Bronchial epithelial cell (primary cell): Measurements from ENCODE around the gene SGCD. TPM values are rescaled to one million over a fixed set of nuclear protein-coding genes. Genes with fewer than 3 reads are reported as not detected.

Experiments
- DNase-seq: peaks from one replicate; pipeline ENCODE4 v3.0.0-alpha.2; 2010; ENCODE audit warnings: low read depth
- FAIRE-seq: peaks from 2 replicates; lab custom pipeline; 2011; peaks lifted over from hg19 to GRCh38; lab: Jason Lieb, UNC
- H3K27me3 ChIP-seq: 2 replicates; pipeline ENCODE4 v1.5.1; 2011; ENCODE audit warnings: low read length; ENCODE audit not compliant: control insufficient read depth, insufficient read depth
- H3K36me3 ChIP-seq: 2 replicates; pipeline ENCODE4 v1.5.1; 2011; ENCODE audit warnings: low read length; ENCODE audit not compliant: control insufficient read depth, insufficient read depth
- H3K4me3 ChIP-seq: 2 replicates; pipeline ENCODE4 v1.5.1; 2011; ENCODE audit warnings: mild to moderate bottlenecking, low read depth, low read length, control low read depth
- CTCF ChIP-seq: IDR thresholded peaks from 2 replicates; pipeline ENCODE4 v1.5.1; 2011; ENCODE audit warnings: mild to moderate bottlenecking, moderate library complexity, low read length, control low read depth, inconsistent platforms; ENCODE audit not compliant: insufficient read depth, severe bottlenecking
- total RNA-seq: library from RNA; depleted of rRNA; stranded (reverse); fragments of >200 nt; gene quantifications from 2 replicates; pipeline ENCODE4 v1.2.1, GENCODE V29; 2014

The SGCD gene
- total RNA-seq, 1 donor from 2014 or later, result under 0.01 TPM

- DNase-seq, result no peak
- H3K27me3 ChIP-seq, result no peaks in the 10 kb centered on the region
- no peaks in the 10 kb centered on the region for H3K36me3 ChIP-seq
- no peak for FAIRE-seq
- no peak overlapping the region for H3K4me3 ChIP-seq
- TF ChIP-seq CTCF, result no peak
Measured at GRCh38 chr5:156330141-156330870, 3.3 kb downstream of the SGCD start.

- DNase-seq (no peak), FAIRE-seq (no peak)
- H3K36me3 ChIP-seq, result no peaks in the 10 kb centered on the region
- TF ChIP-seq CTCF, result no peak
- H3K4me3 ChIP-seq, result no peak overlapping the region
- no peaks in the 10 kb centered on the region for H3K27me3 ChIP-seq
Measured at GRCh38 chr5:156331181-156331580, 4.2 kb downstream of the SGCD start.

DNA sequence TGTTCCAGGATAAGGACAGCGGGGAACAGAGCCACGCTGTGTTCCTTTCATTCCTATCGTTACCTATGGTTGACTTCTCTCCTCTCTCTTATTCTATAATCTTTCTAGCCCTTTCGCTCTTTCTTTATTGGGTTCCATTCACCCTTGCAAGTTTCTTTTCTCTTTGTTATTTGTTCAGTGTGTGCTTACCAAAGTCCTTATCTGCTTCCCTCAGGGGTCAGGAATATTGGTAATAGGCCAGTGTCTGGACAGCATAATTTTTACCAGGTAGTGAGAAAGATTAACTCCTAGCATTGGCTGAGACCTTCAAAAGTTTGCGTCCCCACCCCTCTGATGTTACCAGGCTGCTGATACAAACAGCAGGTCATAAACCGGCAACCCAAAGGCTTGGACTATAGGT is 4.9 kb downstream of the SGCD start:
- TF ChIP-seq CTCF, result no peak
- Histone ChIP-seq H3K27me3 (no peaks in the 10 kb centered on the region), H3K4me3 (no peak overlapping the region), H3K36me3 (no peaks in the 10 kb centered on the region)
- FAIRE-seq (no peak), DNase-seq (no peak)

DNA sequence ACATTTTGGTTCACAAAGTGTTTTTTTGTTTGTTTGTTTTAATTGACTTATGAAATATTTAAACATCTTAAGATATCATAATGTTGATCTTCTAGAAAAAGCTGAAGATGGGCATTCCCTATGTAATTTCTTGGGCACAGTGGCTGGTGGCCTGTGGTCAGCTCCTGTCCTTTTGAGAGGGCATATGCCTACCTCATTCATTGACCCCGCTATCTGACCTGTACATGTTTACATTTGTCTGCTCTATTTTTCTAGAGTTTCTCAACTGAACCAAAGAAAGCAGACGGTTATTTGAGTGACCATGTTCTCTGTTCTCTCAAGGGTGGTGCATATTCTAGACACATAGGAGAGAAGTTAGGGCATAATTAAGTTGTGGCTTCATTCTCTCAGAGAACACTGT is 5.3 kb downstream of the SGCD start:
- no peak for TF ChIP-seq CTCF
- peak; percentile 23 for FAIRE-seq

GRCh38 chr5:156339139-156339841 is 12.3 kb downstream of the SGCD start:
- FAIRE-seq, result no peak
- no peak for TF ChIP-seq CTCF
- Histone ChIP-seq H3K27me3 (no peaks in the 10 kb centered on the region), H3K4me3 (no peak overlapping the region), H3K36me3 (no peaks in the 10 kb centered on the region)
- DNase-seq, result no peak

More for the DNA sequence above, 5.3 kb downstream of the SGCD start:
- no peak for DNase-seq
- H3K4me3 ChIP-seq, result no peak overlapping the region
- H3K27me3 ChIP-seq, result no peaks in the 10 kb centered on the region
- no peaks in the 10 kb centered on the region for H3K36me3 ChIP-seq
